ENCODE data around the gene EPG5.

EPG5 gene

DNA sequence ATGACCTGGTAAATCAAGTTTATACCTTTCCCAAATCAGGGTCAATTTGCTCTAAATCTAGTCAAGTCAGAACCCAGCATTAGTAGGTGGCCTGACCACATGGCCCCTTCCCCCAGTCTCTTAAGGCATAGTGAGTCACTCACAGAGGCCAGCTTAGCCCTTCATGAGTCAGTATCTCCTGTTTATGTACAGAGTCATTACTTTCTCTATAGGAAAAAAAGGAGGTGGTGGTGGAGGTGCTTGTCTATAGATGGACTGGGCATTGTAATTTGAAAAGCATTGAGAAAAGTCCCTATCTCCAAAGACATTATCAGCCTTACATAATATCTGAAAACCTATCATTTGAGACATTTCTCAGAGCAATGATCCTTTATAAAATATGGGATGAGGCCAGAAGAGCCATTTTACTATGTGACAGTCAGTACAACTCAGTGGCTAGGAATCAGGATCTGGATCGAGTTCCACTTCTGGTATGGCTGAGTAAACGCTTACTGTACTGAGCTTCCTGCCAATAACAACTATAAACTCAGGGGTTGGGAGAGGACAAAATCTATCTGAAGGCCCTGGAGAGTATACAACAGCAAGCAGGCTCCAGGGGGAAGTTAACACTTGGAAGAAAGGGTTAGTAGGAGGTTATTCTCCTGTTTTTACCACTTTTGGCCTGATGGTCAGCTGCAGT lies 164.2 kb downstream of the EPG5 start:
- no peak for DNase-seq (ENCODE audit: low read depth)

DNA sequence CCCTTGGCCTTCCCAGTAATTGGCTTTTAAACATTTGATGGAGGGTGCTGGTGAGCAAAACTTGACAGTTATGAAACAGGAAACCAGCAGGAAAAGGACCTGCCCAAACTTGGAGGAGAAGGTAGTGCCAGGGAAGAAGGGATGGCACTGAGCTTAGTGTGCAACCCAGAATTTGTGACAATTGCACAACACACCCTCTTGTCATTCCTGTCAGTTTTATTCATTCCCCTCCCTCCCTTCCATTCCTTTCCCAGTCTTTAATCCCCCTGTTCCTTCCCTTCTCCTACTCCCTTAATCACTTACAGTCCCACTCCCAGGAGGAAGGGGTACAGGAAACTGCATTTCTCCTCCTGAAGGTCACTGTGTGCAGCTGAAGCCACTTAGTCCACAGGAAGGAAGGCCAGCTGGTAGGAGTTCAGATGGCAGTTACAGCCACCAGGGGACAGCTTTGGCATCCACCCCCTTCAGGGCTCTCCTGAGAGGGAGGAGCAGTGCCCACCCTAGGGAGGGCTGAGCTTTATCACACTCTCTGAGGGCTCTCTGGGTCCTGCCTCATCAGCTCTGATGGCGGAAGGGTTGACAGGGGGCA lies 165.6 kb downstream of the EPG5 start:
- DNase-seq (ENCODE audit: low read depth), result no peak

All from T follicular helper cell (primary cell).